ENCODE results near the gene SYPL1.
A peak's percentile ranks its signal among the peaks of the same experiment; 100 is the strongest.

The SYPL1 gene

DNA sequence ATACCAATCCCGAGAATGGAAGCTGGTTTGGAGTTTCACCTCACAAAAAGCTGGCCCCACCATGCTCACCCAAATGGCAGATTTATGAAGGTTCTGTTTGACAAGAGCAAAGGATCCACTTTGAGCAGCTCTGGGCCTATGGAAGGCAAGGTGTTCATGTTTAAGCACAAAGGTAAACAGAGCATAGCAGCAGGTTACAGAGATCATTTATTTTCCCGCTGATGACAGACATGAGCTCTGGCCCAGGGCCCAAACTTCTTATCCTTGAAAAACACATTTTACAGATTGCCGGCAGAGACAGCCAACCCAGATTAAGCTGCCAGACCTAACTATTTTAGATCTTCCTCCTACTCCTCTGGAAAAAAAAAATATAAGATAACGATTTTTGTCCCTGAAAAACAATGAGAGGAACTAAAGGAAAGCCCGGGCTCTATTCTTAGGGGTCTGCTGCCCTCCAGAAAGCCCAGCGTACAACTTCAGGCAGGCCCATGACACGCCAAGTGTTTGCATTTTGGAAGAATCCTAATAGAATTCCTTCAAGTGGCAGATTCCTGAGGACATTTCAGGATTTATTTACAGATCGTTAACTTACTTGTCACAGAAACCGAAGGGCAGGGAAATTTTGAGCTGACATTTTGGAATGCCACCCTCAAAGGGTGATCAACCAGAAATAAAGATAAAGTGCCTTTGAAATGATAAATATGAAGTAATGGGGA lies 40.0 kb downstream of the SYPL1 start:
- TF ChIP-seq, protein P1, sequence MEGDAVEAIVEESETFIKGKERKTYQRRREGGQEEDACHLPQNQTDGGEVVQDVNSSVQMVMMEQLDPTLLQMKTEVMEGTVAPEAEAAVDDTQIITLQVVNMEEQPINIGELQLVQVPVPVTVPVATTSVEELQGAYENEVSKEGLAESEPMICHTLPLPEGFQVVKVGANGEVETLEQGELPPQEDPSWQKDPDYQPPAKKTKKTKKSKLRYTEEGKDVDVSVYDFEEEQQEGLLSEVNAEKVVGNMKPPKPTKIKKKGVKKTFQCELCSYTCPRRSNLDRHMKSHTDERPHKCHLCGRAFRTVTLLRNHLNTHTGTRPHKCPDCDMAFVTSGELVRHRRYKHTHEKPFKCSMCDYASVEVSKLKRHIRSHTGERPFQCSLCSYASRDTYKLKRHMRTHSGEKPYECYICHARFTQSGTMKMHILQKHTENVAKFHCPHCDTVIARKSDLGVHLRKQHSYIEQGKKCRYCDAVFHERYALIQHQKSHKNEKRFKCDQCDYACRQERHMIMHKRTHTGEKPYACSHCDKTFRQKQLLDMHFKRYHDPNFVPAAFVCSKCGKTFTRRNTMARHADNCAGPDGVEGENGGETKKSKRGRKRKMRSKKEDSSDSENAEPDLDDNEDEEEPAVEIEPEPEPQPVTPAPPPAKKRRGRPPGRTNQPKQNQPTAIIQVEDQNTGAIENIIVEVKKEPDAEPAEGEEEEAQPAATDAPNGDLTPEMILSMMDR (conservative IDR thresholded peaks at IDR 0.05; ENCODE audit: low read depth, low read length), result no peak
- H3K4me3 ChIP-seq (ENCODE audit: low read length), result no peak overlapping the region
- DNase-seq (ENCODE audit: low read depth), result no peak

DNA sequence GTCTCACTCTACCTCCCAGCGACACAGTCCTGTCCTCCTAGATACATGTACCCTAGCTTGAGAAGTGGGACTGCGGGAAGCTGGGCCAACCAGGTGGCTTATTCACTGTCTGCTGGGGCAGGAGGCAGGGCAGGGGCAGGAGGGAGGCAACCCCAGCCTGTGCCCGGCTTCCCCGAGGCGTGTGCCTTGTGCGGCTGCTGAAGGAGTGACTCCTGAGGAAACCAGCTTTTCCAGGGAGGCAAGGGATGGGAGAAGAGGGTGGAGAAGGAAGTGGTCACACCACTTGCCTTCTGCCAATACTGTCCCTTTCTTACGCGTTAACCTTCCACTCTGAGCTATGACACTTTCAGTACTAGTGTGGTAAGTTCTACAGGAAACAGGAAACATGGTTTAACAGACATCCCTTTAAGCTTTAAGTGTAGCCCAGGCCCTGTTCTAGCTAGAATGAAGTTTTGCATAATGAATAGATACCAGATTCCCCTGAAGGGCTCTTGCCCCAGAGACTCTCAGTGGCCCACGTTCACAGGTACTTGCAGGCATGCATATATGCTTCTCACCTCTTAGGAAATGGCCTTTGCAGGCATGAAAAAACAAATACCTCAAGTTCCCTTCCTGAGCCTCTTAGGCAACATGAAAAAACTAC lies 40.6 kb downstream of the SYPL1 start:
- no peak overlapping the region for H3K4me3 ChIP-seq (ENCODE audit: low read length)
- DNase-seq (ENCODE audit: low read depth), result no peak
- TF ChIP-seq, protein P1 (conservative IDR thresholded peaks at IDR 0.05; ENCODE audit: low read depth, low read length), result no peak

DNA sequence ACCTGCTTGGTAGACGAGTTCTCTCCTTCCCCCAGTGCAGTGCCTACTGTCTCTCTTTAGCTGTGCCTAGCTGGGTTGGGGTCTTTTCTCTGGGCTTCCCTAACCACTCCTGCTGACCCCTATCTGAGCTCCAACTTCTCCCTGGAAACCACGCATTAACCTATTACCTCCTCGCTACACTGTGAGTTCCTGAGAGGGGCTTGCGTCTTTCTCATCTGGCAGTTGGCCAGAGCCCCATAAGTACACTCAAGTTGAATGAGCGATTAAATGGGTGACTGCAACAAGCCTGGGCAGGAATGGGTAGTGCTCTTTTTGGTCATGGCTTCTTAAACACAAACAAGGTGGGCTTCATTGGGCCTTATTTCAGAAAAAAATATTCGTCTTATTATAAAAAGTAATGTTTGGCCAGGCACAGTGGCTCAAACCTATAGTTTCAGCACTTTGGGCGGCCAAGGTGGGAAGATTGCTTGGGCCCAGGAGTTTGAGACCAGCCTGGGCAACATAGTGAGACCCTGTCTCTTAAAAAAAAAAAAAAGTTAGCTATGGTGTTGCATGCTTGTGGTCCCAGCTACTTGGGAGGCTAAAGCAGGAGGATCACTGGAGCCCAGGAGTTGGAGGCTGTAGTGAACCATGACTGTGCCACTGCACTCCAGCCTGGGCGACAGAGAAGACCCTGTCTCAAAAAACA lies 41.4 kb downstream of the SYPL1 start:
- no peak overlapping the region for H3K4me3 ChIP-seq (ENCODE audit: low read length)
- TF ChIP-seq, protein P1 (conservative IDR thresholded peaks at IDR 0.05; ENCODE audit: low read depth, low read length), result no peak

DNA sequence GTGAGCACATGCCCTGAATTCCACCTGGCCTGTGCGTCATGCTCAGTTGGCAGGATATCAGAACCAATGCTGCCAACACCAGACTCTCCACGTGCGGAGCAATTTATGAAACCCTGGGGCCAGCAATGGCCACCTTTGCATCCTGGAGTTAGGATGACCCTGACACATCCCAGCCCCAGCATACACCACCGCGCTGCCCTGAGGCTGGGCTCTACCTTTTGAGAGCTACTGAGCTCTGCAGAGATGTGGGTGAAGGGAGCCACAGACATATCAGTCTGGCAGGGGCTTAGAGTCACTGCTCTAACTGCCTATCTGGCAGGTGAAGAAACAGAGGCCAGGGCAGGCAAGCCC lies 41.9 kb downstream of the SYPL1 start:
- TF ChIP-seq, protein P1 (conservative IDR thresholded peaks at IDR 0.05; ENCODE audit: low read depth, low read length), result no peak
- DNase-seq (ENCODE audit: low read depth), result peak; percentile 44
- no peak overlapping the region for H3K4me3 ChIP-seq (ENCODE audit: low read length)

More for the DNA sequence above, 41.4 kb downstream of the SYPL1 start:
- DNase-seq (ENCODE audit: low read depth), result no peak

DNA sequence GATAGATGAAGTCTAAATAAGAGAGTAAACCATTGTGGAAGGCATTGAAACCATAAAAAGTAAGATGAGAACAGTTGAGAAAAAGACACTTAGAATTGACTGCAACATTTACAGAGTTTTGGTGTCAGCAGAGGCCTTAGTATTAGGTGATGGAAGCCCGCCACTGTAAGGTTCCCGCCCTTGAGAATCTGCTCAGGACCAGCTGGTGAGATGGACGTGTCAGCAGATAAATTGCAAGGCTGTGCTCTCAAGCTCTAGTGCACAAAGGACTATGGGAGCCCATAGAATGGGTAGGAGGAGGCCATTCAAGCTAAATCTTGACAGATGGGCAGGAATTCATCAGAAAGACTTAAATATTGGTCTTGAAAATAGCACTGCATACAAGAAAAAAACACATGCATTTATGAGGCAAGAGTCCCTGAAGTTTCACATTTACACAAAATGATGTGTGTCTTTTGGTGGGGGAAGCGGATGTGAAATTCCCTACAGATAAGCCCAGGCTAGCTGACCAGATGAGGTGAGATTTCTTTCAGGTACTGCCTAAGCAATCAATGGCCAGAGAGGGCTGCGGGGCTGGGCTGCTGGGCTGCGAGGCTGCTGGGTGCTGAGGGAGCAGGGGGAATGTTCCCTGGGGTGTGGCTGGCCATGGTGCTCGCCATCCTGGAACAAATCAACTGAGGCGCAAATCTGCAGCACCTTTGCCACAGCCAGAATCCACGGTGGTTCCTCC lies 42.5 kb downstream of the SYPL1 start:
- H3K4me3 ChIP-seq (ENCODE audit: low read length), result no peak overlapping the region
- DNase-seq (ENCODE audit: low read depth), result no peak
- TF ChIP-seq, protein P1 (conservative IDR thresholded peaks at IDR 0.05; ENCODE audit: low read depth, low read length), result no peak

DNA sequence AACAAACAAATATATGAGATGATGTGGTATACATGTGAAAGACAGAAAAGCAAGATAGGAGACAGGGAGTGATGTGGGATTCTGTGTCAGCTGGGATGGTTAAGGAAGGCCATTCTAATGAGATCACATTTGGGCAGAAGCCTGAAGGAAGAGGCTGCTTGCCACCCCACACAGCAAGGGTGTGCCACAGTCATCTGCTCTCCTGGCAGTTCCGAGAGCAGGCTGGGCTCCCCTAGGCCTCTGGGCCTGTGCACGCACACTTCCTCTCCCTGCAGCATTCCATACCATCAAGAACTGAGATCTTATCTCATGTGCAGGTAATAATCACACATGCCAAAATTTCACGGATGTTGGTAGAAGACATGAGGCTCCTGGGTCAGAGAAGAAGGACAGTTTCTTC lies 43.1 kb downstream of the SYPL1 start:
- TF ChIP-seq, protein P1 (conservative IDR thresholded peaks at IDR 0.05; ENCODE audit: low read depth, low read length), result no peak
- no peak for DNase-seq (ENCODE audit: low read depth)
- no peak overlapping the region for H3K4me3 ChIP-seq (ENCODE audit: low read length)

Measured in retinal pigment epithelial cell (primary cell).